Effector memory CD4-positive, alpha-beta T cell (primary cell): ENCODE data around the gene PLEKHA6.
A peak's percentile ranks its signal among the peaks of the same experiment; 100 is the strongest.

ENCODE experiments used
- DNase-seq, 3 donors: peaks; one replicate each; pipeline ENCODE4 v3.0.0-alpha.2; 2020
- H3K27ac ChIP-seq: 2 replicates; pipeline ENCODE4 v1.7.0; 2013; ENCODE audit warnings: mild to moderate bottlenecking, low read length, moderate library complexity; ENCODE audit not compliant: insufficient read depth, poor library complexity, severe bottlenecking
- H3K27me3 ChIP-seq: replicated peaks from 2 replicates; pipeline ENCODE4 v1.7.0; 2013; ENCODE audit warnings: mild to moderate bottlenecking, low read length; ENCODE audit not compliant: insufficient read depth, control insufficient read depth, poor library complexity, severe bottlenecking
- H3K36me3 ChIP-seq: 2 replicates; pipeline ENCODE4 v1.7.0; 2013; ENCODE audit warnings: mild to moderate bottlenecking, low read length, moderate library complexity; ENCODE audit not compliant: control insufficient read depth, insufficient read depth
- H3K4me1 ChIP-seq: 2 replicates; pipeline ENCODE4 v1.7.0; 2013; ENCODE audit warnings: low read length, mild to moderate bottlenecking; ENCODE audit not compliant: control insufficient read depth, insufficient read depth, poor library complexity, severe bottlenecking
- H3K4me3 ChIP-seq: 2 replicates; pipeline ENCODE4 v1.7.0; 2013; ENCODE audit warnings: low read length, low read depth, mild to moderate bottlenecking; ENCODE audit not compliant: insufficient read depth, poor library complexity, severe bottlenecking
- H3K9me3 ChIP-seq: 2 replicates; pipeline ENCODE4 v1.7.0; 2013; ENCODE audit warnings: mild to moderate bottlenecking, low read length, moderate library complexity; ENCODE audit not compliant: control insufficient read depth

Gene PLEKHA6

GRCh38 chr1:204198348-204199340, 161.1 kb downstream of the PLEKHA6 start:
- Histone ChIP-seq H3K27me3 (no peaks in the 10 kb centered on the region), H3K9me3 (no peaks in the 10 kb centered on the region), H3K4me1 (no peaks in the 10 kb centered on the region), H3K36me3 (no peaks in the 10 kb centered on the region), H3K27ac (no peak overlapping the region), H3K4me3 (no peak overlapping the region)
- DNase-seq, result no peak

GRCh38 chr1:204197068-204197467, 162.7 kb downstream of the PLEKHA6 start:
- no peaks in the 10 kb centered on the region for H3K36me3 ChIP-seq
- DNase-seq, result no peak
- H3K27ac ChIP-seq, result no peak overlapping the region

GRCh38 chr1:204196068-204196795, 163.5 kb downstream of the PLEKHA6 start, which contains the start of gene KISS1:
Gene KISS1 (minus strand): TSS chr1:204196491. CDS start chr1:204192876, 3,615 bp downstream.
- Histone ChIP-seq H3K4me1 (no peaks in the 10 kb centered on the region), H3K27me3 (peaks cover 3% of the 10 kb centered on the region), H3K9me3 (no peaks in the 10 kb centered on the region), H3K27ac (no peak within 1 kb of the TSS), H3K36me3 (no peaks in the 10 kb centered on the region), H3K4me3 (no peak within 1 kb of the TSS)
- no peak for DNase-seq

More at GRCh38 chr1:204197068-204197467, 162.7 kb downstream of the PLEKHA6 start:
- Histone ChIP-seq H3K4me1 (no peaks in the 10 kb centered on the region), H3K4me3 (no peak overlapping the region), H3K9me3 (no peaks in the 10 kb centered on the region), H3K27me3 (no peaks in the 10 kb centered on the region)

- H3K9me3 ChIP-seq, result no peaks in the 10 kb centered on the region
- DNase-seq, result no peak
- peaks cover 5% of the 10 kb centered on the region for H3K27me3 ChIP-seq
- H3K36me3 ChIP-seq, result no peaks in the 10 kb centered on the region
- H3K27ac ChIP-seq, result no peak overlapping the region
- H3K4me1 ChIP-seq, result no peaks in the 10 kb centered on the region
- no peak overlapping the region for H3K4me3 ChIP-seq
Observed at GRCh38 chr1:204194771-204195170, 165.0 kb downstream of the PLEKHA6 start.

- no peak for DNase-seq
- no peak overlapping the region for H3K4me3 ChIP-seq
- no peak overlapping the region for H3K27ac ChIP-seq
- no peaks in the 10 kb centered on the region for H3K4me1 ChIP-seq
- no peaks in the 10 kb centered on the region for H3K36me3 ChIP-seq
- H3K27me3 ChIP-seq, result peaks cover 5% of the 10 kb centered on the region
- no peaks in the 10 kb centered on the region for H3K9me3 ChIP-seq
Observed at GRCh38 chr1:204194080-204194479, 165.6 kb downstream of the PLEKHA6 start.

- DNase-seq, result no peak
- Histone ChIP-seq H3K4me1 (no peaks in the 10 kb centered on the region), H3K27me3 (peaks cover 5% of the 10 kb centered on the region), H3K36me3 (no peaks in the 10 kb centered on the region), H3K9me3 (no peaks in the 10 kb centered on the region), H3K27ac (no peak overlapping the region), H3K4me3 (no peak overlapping the region)
Observed at GRCh38 chr1:204192589-204193352, 167.0 kb downstream of the PLEKHA6 start.

GRCh38 chr1:204192046-204192445, 167.7 kb downstream of the PLEKHA6 start:
- H3K27me3 ChIP-seq, result peaks cover 8% of the 10 kb centered on the region
- no peaks in the 10 kb centered on the region for H3K4me1 ChIP-seq
- H3K4me3 ChIP-seq, result no peak overlapping the region
- H3K36me3 ChIP-seq, result no peaks in the 10 kb centered on the region
- no peak for DNase-seq
- H3K9me3 ChIP-seq, result no peaks in the 10 kb centered on the region
- no peak overlapping the region for H3K27ac ChIP-seq

- Histone ChIP-seq H3K4me1 (no peaks in the 10 kb centered on the region), H3K4me3 (no peak overlapping the region), H3K36me3 (no peaks in the 10 kb centered on the region), H3K27me3 (peaks cover 8% of the 10 kb centered on the region), H3K27ac (no peak overlapping the region), H3K9me3 (no peaks in the 10 kb centered on the region)
- no peak for DNase-seq
Observed at GRCh38 chr1:204191456-204191855, 168.3 kb downstream of the PLEKHA6 start.

GRCh38 chr1:204190212-204191211, 169.2 kb downstream of the PLEKHA6 start:
- H3K4me1 ChIP-seq, result no peaks in the 10 kb centered on the region
- peaks cover 8% of the 10 kb centered on the region for H3K27me3 ChIP-seq
- no peak overlapping the region for H3K27ac ChIP-seq
- H3K9me3 ChIP-seq, result no peaks in the 10 kb centered on the region
- peak in 1 of 3 donors; percentile 17 for DNase-seq
- no peaks in the 10 kb centered on the region for H3K36me3 ChIP-seq
- H3K4me3 ChIP-seq, result peak overlapping the region; percentile 20
